GM18499 (cell line): Measurements from ENCODE around the gene PTPN18.
"Not testable (repeated sequence)": the region's sequence is repeated elsewhere in the genome, so short reads cannot be mapped to it uniquely, and the experiment has no call there.

Source experiments
- ATAC-seq: cut with Tn5 transposase; IDR thresholded peaks from one replicate; pipeline ENCODE4 v1.9.1; 2021; ENCODE audit warnings: moderate number of reproducible peaks; ENCODE audit not compliant: insufficient read depth, unreplicated experiment

Gene PTPN18

DNA sequence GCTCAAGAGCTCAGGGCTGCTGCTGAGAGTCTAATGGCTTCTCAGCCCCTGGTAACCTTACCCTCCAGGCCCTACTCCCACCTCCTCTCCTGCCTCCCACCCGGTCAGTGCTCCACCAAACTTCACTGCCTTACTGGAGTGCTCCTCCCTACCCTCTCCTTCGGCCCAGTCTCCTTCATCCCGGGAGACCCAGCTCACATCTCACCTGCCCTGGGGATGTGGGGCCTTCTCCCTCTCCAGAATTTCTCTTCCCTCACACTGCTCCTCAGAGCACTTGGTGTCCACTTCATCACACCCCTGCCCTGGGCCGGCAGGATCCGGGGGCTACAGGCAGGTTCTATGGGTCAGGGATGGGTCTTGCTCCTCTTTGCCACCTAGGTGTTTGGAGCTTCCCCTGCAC lies 21.6 kb downstream of the PTPN18 start:
- no peak for ATAC-seq

DNA sequence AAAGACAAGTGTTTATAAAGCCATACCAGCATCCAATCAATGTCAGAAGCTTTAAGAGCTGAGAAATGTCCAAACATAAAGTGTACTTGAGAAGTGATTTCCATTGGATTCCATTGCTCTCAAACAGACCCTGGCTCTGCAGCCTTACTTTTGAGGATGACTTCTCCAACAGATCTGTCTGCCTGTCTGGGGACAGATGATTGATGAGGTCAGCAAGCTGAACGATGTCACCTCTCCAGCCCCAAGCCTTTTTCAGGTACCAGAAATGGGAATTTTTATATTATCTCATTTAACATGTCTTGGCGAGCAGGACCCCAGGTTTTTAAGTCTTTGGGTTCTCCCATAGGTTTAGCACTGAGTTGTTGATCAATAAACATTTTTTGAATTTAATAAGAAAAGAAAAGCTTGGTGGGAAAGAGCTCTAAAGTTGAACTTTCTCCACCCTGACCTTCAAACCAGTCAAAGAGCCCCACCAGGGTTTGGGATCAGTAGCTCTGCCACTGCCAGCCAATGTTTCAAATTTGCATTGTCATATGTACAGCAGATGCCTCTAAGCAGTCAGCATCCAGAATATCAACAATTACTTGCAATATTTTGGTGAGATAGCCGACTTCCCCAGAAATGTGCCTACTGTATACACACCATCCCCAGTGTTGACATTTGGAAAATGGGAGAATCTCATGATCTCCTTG lies 22.5 kb downstream of the PTPN18 start:
- no peak for ATAC-seq

DNA sequence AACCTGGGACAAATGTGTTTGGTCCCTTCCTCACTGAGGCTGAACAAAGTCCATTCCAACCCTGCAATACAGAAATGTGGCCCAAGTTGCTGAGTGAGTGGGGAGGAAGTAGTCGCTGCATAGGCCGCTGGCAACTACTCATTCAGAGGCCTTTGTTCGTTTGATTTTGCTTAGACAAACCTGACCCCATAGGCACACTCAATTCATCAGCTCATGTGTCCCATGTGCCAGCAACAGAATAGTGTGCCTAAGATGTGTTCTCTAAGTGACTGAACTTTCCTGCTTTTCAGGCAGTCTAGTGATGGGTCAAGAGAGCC lies 23.0 kb downstream of the PTPN18 start:
- no peak for ATAC-seq

DNA sequence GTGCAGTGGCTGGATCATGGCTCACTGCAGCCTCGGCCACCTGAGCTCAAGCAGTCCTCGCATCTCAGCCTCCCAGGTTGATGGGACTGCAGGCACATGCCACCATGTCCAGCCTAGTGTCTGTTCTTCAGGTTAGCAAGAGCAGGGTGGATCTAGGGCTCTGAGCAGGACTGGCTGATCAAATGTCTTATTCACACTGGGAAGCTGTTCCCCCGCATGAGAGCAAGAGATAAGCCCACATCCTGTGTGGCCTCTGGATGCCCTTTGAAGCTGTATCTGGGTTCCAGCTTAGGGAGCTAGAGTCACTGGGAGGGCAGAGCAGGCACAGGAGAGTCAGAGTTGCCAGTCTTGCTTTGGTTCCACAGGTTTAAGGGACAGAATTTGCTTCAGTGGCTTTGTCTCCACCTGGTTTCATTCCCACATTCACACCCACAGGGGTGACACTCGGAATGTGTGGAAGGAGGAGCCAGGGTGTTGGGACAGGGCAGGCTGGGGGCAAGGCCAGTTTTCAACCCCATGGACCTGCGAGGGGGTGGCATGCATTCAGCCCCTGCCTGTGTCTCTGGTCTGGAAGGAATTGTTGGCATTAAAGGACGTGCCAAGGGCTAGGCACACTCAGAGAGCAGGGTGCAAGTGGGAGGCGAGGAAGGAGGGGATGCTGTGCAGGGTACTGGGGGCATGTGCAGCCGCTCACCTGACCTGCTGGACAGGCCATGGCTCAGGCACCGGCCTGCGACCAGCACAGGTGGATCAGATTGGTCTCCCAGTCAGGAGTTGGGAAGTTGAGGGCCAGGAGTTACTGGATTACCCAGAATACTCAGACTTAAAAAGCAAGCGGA lies 24.5 kb downstream of the PTPN18 start:
- no peak for ATAC-seq

DNA sequence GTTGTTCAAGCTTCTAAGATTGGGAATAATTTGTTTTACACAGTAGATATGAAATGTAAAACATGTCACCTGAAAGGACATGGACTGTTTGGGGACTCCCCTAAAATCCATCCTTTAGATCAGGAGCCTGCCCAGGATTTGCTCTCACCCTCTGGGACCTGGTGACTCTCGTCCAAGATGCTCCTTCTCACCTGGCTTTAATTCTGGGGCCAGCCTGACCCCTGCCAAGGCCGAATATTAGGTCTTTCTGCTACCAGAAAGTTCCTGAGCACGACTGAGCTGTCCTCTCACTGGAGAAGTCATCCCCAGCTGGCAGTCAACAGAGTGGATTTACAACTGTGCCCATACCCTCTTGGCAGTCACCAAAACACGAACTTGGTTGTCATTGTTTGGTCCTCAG lies 25.3 kb downstream of the PTPN18 start:
- no peak for ATAC-seq

DNA sequence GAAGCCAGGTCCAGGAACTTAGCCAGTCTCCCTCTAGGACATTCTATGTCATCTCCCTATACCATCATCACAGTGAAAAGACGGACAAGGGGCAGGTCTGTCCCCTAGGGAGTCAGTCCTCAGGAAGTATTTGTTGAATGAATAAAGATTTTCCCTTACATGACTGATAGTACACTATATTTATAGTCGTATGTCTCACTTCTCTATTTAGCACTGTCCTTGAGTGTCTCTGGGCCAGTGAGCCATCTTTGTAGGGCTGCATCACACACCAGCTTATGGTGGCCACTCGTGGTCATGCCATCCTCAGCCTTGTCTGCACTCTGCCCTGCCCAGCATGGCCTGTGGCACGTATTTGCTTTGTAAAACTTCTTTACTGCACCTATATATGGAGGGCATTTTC lies 25.8 kb downstream of the PTPN18 start:
- ATAC-seq: no peak

DNA sequence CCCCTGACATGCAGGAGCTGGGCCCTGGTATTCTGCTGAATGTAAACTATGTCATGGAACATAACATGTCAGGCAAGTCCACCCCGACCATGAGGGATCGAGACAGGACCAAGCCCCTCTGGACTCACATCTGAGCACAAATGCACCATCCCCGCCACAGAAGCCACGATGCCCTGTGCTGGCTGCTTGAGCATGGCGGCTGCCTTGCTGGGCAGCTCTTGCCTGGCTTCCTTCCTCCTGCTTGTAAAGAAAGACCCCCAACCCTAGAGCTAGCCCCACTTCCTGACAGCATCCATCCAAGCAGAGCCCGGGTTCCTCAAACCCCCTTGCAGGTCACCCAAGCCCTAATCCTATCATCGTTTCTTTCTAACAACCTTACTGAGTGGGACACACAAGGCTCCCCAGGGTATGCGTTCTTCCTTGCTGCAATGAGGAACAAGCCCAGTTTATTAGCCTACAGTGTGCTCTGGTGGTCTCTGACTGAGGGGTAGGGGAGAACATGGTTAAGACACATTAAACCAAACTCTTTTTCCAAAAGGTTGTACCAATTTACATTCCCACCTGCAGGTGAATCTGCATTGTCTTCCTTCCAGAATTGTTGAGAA lies 26.6 kb downstream of the PTPN18 start:
- no peak for ATAC-seq

DNA sequence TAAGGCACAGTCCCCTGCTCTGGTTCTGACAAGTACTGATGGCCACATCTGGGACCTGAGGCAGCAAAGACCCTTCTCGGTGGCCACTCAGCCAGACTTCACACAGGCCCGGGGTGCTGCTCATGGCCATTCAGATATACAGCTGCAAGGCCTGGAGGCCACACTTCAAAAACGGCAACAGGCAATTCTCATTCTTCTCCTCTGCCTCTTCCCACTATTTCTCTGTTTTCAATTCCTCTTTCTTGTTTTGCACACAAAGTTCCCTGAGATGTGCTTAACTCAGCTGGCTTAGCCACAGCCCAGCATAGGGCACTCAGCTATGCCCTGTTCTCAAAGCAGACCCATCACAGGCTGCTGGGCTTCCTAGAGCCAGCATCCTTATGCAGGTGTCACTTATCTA lies 29.9 kb downstream of the PTPN18 start:
- peak; percentile 49 for ATAC-seq

DNA sequence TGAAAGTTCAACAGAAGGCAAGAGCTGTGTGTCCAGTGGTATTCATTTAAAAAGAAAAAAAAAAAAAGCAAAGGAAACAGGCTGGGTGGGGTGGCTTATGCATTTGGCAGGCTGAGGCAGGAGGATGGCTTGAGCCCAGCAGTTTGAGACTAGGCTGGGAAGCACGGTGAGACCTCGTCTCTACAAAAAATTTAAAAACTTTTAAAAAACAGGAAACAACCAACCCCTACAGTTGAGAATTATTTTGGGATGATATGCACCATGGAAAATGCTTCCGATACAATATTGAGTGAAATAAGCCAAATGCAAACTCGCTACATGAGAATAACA lies 31.2 kb downstream of the PTPN18 start:
- no peak for ATAC-seq

DNA sequence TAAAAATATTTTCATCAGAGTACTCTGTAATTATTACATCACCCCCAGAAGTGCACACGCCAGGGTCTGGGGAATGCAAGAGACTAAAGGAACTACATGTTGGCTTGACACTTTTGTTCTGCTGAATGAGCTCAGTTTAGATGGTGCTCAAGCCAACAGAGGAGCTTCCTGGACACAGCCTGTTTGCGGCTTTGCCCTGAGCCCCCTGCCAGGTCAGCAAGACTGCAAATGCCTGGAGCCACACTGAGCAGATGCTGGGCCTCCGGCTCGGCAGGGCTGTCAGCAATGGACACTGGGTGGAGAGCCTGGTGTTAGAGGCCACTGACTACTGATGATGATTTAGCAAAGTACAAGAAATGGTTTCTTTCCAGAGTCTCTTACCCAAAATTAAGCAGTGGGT lies 31.9 kb downstream of the PTPN18 start:
- no peak for ATAC-seq

DNA sequence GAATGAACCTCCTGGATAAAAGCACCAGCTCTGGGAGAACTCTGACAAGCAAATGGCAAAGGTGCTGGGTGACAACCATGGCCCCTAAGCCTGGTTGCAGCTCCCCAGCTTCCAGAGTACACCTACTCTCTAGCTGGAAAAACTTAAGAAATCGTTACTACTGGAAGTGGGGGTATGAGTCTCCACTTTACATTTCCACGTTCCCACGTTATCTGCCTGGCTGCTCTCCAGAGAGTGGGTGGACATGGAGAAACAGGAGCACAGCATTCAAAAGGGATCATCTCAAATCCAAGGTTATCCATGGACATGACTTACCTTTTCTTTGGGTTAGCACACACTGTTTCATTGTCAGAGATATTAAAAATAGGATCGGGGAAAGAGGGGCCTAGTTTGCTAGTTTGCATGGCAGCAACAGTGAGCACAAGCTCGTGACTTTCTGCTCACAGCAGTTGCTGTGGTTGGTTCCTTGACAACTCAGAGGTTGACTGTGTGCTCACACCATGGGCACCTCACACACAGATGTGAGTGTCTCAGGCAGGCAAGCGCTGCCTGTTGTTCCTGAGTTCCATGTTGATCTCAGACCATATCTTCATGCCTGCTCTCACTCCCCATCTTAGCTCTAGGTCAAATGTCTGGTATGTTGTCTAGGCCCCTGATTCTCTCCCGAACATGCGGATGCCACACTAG lies 32.5 kb downstream of the PTPN18 start:
- ATAC-seq: no peak

DNA sequence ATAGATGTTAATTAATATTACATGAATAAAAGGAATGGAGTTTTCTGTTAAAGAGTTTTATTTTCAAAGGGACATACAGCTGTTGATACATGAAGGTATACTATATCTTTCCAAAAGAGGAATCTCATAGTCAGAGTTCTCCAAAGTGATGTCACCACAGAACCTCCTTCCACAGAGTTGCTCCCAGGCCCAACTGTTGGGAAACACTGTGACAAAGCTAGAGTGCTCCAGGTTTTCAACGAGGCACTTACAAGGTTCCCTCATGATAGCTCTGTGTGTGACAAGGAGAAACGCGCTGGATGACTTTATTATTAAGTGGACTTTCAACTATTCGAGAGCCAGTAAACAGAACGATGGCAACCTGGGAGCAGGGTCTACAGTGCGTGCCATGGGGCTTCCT lies 33.5 kb downstream of the PTPN18 start:
- ATAC-seq: no peak

DNA sequence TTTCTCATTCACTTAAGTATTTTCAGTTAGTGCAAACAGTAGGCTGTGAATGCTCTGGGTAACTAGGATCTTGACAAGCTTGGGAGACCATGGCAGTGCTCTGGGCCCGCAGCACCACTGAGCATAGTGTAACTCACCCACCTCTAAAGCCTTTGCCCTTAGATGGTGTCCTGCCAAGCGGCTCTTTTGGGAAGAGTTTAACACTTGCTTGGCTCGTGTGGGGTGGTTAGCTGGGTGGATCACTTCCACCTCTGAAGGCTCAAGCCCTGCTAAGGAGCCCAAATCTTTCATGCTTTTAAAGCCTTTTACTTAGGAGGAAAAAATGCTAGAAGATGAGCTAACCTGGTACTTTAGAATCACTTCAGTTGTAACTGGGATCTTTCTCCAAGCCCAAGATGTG lies 33.9 kb downstream of the PTPN18 start:
- ATAC-seq: no peak

DNA sequence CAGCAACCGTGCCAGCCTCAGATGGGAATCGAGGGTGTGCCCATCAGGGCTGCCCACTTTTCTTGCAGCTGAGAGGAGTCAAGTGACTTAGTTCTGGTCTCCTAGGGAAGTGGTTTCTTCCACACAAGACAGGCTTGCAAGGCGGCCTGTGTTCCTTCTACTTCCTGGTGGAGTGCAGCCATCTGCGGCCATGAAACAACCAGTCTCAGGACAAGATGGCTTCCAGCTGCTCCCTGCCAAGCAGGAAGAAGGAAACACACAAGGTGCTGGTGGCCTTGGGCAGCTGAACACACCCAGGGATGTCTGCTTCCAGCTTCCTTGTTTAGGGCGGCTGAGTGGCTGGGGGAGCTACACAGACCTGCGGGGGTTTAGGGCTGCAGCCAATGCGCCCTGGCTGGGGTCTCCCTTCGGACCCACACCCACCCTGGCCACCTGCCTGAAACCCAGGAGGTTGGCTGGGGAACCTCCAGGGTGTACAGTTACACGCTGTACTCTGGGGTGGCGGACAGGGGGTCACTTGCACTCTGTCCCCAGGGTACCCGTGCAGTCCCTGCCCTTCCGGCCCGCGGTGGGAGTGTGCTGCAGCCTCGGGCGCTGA lies 34.7 kb downstream of the PTPN18 start:
- ATAC-seq: no peak

DNA sequence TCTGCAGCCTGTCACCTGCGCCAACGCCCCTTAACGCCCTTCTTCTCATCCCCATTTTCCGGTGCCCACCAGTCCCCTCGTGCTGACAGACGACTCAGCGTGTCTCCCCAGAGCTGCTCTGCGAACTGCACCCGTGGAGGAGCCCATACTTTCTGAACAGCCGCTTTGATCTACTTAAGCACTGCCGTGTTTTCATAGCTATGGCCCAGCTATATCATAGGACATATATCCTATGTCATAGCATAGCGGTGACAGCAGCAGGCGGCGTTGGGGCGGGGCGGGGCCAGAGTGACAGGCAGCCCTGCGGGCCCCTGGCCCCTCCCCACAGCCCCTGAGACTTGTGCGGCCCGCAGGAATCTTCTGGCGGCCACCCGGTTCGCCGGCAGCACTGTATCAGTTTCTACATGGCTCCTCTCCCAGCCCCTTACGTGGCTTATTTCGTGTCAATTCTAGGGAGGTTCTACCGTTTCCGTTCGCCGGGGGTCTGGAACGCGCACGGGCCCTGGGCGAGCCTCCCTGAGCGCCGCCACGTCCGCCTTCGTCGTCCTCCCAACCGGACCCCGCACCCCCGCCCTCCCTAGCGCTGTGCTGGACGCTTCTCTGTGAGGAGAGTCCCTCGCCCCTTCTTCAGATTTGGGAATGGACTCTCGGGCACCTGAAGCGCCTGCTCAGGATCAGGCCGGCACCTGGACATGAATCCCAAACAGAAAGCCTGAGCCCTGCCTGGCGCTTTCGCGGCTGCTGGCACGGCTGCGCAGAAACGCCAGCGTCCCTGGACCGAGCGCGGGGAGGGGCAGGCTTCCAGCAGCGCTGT lies 35.4 kb downstream of the PTPN18 start:
- ATAC-seq: peak; percentile 67

DNA sequence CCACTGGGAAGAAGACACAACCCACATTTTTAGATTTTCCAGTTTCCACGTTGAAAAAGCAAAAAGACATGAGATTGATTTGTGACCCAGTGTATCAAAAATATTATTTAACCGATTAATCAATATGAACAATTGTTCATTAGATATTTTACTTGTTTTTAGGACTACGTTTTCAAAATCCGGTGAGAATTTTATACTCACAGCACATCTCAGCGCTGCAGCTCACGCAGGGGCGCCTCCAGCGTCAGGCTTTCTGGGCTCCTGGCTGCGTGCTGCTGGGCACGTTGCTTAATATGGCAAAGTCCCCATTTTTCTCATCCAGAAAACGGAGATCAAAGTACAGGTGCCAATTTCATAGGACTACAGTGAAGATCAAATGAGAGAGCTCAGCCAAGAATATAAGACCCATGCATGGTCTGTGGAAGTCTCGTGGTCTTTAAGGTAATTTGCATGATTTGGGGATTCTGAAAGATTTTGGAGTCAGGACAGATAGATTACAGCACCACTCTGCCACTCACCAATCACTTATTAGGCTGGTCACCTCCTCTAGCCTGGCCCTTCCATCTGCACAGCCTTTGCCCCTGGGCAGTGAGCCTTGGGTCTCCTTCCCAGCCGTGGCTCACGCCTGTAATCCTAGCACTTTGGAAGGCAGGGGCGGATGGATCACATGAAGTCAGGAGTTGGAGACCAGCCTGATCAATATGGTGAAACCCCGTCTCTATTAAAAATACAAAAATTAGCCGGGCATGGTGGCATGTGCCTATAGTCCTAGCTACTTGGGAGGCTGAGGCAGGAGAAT lies 36.2 kb downstream of the PTPN18 start:
- no peak for ATAC-seq

DNA sequence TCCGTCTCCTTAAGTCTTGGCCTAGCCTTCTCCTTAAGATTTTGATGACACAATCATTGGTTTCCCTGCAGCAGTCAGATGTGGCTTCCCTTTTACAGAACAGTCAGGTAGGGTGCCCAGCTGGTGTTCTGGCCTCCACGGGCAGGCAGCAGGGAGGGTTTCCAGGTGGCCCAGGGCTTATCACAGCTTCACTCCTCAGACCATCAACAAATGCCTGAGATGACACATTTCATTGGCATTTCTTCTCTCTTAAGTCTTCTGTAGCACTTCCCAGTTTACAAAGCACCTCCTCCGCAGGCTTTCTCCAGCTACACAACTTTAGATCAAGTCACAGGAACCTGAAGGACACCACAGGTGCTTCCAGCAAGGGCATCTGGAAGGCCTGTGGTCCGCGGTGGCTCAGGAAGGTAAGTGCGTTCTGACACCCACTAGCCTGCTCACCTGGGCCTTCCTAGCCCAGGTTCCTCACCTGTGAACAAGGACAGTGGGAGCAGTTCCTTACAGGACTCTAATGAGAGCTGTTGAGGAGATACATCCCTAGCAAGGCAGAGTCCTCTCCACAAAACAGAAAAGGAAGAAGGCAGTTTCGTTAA lies 37.6 kb downstream of the PTPN18 start:
- no peak for ATAC-seq

DNA sequence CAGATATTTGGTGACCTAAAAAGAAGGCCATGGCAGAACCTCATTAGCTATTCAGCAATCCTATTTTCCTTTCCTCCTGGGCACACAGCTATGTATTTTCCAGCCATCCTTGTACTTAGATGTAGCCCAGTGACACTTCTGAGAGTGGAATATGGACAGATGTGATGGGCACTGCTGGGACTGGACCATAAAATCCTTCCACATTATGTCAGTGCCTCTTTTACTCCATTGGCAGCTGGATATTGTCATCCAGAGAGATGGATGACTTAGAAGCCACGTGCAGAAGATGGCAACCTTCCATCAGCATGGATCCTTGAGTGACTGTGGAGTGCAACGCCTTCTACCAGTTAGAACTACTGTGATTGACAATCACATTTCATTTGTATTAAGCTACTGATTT lies 50.4 kb downstream of the PTPN18 start:
- not testable (repeated sequence) for ATAC-seq

DNA sequence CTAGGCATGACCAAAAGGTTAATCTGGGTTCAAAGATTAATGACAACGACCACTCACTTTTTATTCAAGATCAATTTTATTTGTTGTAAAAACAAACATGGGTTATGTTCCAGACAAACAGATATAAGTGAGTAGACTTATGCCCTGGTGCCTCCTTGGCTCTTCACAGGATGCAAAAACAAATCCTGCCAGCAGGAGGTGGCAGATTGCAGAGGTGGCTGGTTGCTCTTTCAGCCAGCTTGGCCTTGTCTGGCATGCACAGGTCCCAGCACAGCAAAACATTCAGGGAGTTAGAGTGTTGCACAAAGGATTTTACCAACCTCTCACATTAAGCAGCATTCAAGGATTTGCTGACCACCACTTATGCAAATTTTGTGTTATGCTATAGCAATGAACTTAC lies 60.8 kb downstream of the PTPN18 start:
- not testable (repeated sequence) for ATAC-seq
